ENCODE measurements around the gene C16orf95. TPM values are rescaled to one million over a fixed set of nuclear protein-coding genes. Genes with fewer than 3 reads are reported as not detected.

The C16orf95 gene
- total and polyA plus RNA-seq, 2 experiments from 2014 or later = 4.7 to 6.6 TPM

DNA sequence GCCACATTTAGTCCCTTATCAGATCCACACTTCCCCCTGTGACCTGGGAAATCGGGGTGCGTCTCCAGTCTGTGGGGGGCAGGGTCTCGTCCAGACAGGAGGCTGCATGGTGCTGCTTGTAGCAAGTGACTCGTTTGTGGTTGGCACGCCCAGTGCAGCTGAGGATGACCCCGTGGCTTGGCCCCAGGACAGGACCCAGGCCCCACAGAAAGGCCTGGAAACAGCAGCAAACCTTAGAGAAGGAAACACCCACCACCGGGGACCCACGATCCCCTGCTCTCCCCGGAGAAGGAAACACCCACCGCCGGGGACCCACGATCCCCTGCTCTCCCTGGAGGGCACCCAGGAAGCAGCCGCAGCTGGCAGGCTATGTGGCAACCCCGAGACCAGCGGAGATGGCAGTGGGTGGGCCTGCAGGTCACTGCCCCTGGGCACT, 8.2 kb upstream of the C16orf95 start:
- H3K36me3 ChIP-seq (replicated peaks; ENCODE audit: insufficient read depth, low read depth) = no peaks in the 10 kb centered on the region
- no peak for DNase-seq (ENCODE audit: low spot score)
- 85% methylated on average over 14 of the region's 15 CpGs for WGBS (ENCODE audit: low lambda C conversion rate, missing lambda C conversion rate)
- H3K9me2 ChIP-seq (replicated peaks; ENCODE audit: insufficient read depth) = no peaks in the 10 kb centered on the region
- no peaks in the 10 kb centered on the region for H3K27me3 ChIP-seq
- no peak overlapping the region for H3K27ac ChIP-seq
- TF ChIP-seq EZH2 (IDR thresholded peaks at IDR 0.05; ENCODE audit: borderline replicate concordance) = no peak
- no peak for TF ChIP-seq EZH2phosphoT487 (IDR thresholded peaks at IDR 0.05; ENCODE audit: low read depth, severe bottlenecking, unreplicated experiment)
- no peak for TF ChIP-seq CTCF (IDR thresholded peaks at IDR 0.05; ENCODE audit: poor library complexity)
- H3K4me3 ChIP-seq = no peak overlapping the region
- no peaks in the 10 kb centered on the region for H3K9me3 ChIP-seq (ENCODE audit: low read depth)
- H2AFZ ChIP-seq = no peak overlapping the region
- no peaks in the 10 kb centered on the region for H3K79me2 ChIP-seq
- no peaks in the 10 kb centered on the region for H3K4me1 ChIP-seq (ENCODE audit: insufficient read depth)
- no peak overlapping the region for H3K4me2 ChIP-seq
- H4K20me1 ChIP-seq (ENCODE audit: insufficient read depth, poor library complexity, severe bottlenecking) = no peaks in the 10 kb centered on the region

DNA sequence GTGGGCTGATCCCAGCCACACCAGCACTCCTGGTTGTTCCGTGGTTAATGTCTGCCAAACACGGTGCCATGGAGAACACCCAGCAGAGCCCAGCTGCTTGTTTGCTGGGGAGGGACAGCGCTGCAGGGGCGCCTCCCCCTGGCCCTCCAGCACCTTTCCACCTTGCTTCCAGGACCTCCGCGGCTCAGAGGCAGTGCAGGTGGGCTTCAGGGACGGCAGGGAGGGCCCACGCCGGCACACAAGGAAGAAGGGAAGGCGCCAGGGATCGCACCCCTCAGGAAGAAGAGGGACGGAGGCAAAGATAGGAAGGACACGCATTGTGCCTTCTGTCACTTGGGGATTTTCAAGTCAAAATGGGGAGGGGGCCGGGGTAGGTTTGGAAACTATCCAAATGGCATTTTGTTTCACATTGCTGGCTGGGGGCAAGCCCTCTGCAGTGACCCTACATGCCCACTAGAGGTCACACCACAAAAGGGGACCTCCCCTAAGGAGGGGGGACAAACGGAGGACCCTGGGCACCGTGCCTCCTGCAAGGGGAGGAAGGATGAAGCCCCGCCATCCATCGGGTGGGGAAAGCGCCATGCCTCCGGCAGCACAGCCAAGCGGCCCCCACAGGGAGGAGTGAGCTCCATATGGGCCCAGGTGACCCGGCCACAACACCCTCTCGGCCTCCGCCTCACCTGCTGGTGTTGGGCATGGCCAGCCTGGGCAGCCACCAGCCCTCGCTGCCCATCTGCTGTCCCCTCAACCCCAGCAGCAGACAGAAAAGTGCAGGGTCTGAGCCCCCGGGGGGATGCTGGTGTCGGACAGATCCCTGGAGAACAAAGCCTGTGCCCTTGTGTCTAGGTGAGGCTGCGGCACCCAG, 7.5 kb upstream of the C16orf95 start:
- WGBS (ENCODE audit: low lambda C conversion rate, missing lambda C conversion rate) = 66% methylated on average over 27 of the region's 28 CpGs
- no peak overlapping the region for H3K4me2 ChIP-seq
- no peaks in the 10 kb centered on the region for H4K20me1 ChIP-seq (ENCODE audit: insufficient read depth, poor library complexity, severe bottlenecking)
- H2AFZ ChIP-seq = no peak overlapping the region
- H3K27ac ChIP-seq = no peak overlapping the region
- DNase-seq (ENCODE audit: low spot score) = peak; percentile 57
- H3K9me3 ChIP-seq (ENCODE audit: low read depth) = no peaks in the 10 kb centered on the region
- no peak overlapping the region for H3K4me3 ChIP-seq
- no peaks in the 10 kb centered on the region for H3K79me2 ChIP-seq
- H3K36me3 ChIP-seq (replicated peaks; ENCODE audit: insufficient read depth, low read depth) = no peaks in the 10 kb centered on the region
- no peaks in the 10 kb centered on the region for H3K9me2 ChIP-seq (replicated peaks; ENCODE audit: insufficient read depth)
- TF ChIP-seq CTCF (IDR thresholded peaks at IDR 0.05; ENCODE audit: poor library complexity) = peak; percentile 73
- no peak for TF ChIP-seq EZH2 (IDR thresholded peaks at IDR 0.05; ENCODE audit: borderline replicate concordance)
- TF ChIP-seq EZH2phosphoT487 (IDR thresholded peaks at IDR 0.05; ENCODE audit: low read depth, severe bottlenecking, unreplicated experiment) = no peak
- no peaks in the 10 kb centered on the region for H3K27me3 ChIP-seq
- no peaks in the 10 kb centered on the region for H3K4me1 ChIP-seq (ENCODE audit: insufficient read depth)

DNA sequence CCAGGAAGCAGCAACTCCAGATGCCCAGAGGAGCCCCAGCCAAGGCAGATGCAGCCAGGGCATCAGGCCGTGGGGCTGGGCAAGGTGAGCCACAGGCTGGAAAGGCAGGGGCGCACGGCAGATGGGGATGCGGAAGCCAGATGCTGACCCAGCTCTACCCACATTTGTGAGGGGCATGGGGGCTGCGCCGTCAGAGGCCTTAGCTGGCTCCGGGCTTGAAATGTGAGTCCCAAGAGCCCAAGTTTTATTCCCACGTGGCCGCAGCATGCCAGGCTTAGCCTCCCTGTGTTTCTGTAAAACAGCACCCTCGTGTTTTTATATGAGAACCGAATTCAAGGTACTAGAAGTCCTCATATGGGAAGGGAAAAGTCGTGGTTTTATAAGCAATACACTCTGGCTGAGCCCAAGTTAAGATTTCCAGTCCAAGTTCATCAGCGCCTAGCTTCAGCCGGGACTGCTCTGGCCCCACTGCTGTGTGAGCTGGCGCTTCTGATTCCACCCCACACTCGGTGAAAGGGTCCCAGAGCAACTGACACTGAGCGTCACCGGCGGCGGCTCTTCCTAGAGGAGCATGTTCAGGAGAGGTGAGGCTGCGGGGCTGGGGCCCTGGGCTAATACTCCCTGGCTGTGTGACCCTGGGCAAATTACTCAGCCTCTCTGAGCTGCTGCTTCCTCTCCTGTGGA, 6.7 kb upstream of the C16orf95 start:
- no peaks in the 10 kb centered on the region for H3K27me3 ChIP-seq
- H3K36me3 ChIP-seq (replicated peaks; ENCODE audit: insufficient read depth, low read depth) = no peaks in the 10 kb centered on the region
- H3K27ac ChIP-seq = no peak overlapping the region
- WGBS (ENCODE audit: low lambda C conversion rate, missing lambda C conversion rate) = 95% methylated on average over 21 of the region's 21 CpGs
- H3K9me2 ChIP-seq (replicated peaks; ENCODE audit: insufficient read depth) = no peaks in the 10 kb centered on the region
- no peak overlapping the region for H3K4me2 ChIP-seq
- peaks cover 6% of the 10 kb centered on the region for H3K79me2 ChIP-seq
- no peak for DNase-seq (ENCODE audit: low spot score)
- no peaks in the 10 kb centered on the region for H3K9me3 ChIP-seq (ENCODE audit: low read depth)
- H3K4me3 ChIP-seq = no peak overlapping the region
- no peaks in the 10 kb centered on the region for H4K20me1 ChIP-seq (ENCODE audit: insufficient read depth, poor library complexity, severe bottlenecking)
- TF ChIP-seq CTCF (IDR thresholded peaks at IDR 0.05; ENCODE audit: poor library complexity) = no peak
- TF ChIP-seq EZH2phosphoT487 (IDR thresholded peaks at IDR 0.05; ENCODE audit: low read depth, severe bottlenecking, unreplicated experiment) = no peak
- TF ChIP-seq EZH2 (IDR thresholded peaks at IDR 0.05; ENCODE audit: borderline replicate concordance) = no peak
- H2AFZ ChIP-seq = no peak overlapping the region
- no peaks in the 10 kb centered on the region for H3K4me1 ChIP-seq (ENCODE audit: insufficient read depth)

Measured in hepatocyte (in vitro differentiated cells).